ENCODE measurements around the gene ABHD16B.

The ABHD16B gene

DNA sequence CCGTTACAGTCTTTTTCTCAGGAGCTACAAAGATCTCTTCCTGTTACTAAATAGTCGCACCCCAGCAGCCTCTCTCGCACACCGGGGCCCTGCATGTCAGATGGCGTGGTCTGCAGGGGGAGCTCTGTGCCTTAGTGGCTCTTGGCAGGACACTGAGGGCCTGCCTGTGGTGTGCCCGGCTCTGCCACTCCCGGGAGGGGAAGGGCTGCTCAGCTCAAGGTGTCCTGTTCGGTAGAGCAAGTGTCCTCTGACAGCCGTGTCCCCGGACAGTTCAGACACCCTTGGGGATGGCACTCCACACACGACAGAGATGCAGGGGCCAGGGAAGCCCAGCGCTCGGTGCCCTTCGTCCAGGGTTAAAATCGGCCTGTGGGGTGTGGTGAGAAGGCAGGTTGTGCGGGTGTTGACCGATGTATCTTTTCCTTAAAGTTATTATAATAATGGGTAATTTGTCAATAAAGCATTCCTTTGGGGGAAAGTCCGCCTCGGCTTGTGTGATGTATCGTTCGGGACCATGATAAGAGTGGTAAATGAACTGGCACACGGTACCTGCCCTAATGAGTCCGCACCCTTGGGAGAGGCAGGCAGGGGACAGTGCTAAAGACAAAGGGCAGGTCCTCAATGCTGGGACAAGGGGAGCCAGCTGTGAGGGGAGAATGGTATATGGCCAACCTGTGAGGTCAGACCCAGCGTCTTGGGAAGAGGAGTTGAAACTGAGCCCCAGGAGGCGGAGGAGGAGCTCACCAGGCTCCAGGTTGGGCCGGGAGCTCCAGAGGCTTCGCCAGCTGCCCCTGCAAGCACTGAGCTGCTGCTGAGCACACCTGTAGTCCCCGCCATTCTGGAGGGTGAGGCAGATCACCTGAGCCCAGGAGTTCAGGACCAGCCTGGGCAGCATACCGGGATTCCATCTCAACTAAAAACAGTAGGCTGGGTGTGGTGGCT is 30.0 kb downstream of the ABHD16B start:
- H3K27ac ChIP-seq = peak overlapping the region; percentile 93

GRCh38 chr20:63892402-63892801 is 31.1 kb downstream of the ABHD16B start:
- no peak for DNase-seq (ENCODE audit: low read depth, low spot score)
- no peak overlapping the region for H3K27ac ChIP-seq

More for the DNA sequence above, 30.0 kb downstream of the ABHD16B start:
- no peak for DNase-seq (ENCODE audit: low read depth, low spot score)

GRCh38 chr20:63893999-63894357 is 32.7 kb downstream of the ABHD16B start:
- DNase-seq (ENCODE audit: low read depth, low spot score) = no peak
- peak overlapping the region; percentile 96 for H3K27ac ChIP-seq

DNA sequence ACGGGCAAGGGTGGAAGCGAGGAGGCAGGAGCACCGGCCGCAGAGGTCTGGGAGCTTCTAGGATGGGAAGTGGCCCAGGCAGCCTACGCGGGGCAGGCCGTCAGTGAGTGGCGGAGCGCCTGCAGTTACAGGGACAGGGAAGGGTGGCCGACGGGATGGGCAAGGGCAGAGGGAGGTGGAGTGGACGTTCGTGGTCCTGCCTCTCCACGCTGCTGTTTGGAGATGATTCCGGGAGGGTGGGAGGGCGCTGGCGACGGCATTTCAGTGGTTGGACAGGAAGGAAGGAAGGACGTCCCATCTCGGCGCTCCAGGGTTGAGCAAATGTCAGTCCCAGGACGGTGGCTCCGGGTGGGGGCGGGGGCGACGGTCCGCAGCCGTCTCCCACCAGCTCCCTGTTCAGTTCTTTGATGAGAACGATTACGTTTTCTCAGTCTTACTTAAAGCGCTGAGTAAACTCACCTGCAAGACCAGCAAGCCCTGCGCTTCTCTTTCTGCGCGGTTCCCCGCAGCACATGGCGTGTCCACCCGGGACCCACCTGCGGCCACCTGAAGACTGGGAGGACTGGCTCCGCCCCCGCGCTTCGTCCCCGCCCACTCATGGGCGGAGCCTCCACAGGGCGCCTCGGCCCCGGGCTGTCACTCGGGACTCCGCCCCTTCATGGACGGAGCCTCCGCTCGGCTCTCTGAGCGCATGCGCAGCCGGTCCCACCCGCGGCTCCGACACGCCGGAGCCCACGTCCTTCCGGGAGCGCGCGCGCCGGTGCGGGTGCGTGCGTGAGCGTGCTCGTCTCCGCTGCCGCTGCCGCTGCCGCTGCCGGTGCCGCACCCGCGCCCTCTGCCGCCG is 33.3 kb downstream of the ABHD16B start, which contains the start of gene DNAJC5:
Gene DNAJC5 (plus strand): TSS at position 769 of the 844 bp plus-strand sequence. CDS start 33,220 bp downstream, outside the sequence.
- no peak for DNase-seq (ENCODE audit: low read depth, low spot score)
- peak within 1 kb of the TSS; percentile 96 for H3K27ac ChIP-seq

GRCh38 chr20:63895202-63895951 is 34.1 kb downstream of the ABHD16B start:
- peak overlapping the region; percentile 96 for H3K27ac ChIP-seq
- DNase-seq (ENCODE audit: low read depth, low spot score) = no peak

DNA sequence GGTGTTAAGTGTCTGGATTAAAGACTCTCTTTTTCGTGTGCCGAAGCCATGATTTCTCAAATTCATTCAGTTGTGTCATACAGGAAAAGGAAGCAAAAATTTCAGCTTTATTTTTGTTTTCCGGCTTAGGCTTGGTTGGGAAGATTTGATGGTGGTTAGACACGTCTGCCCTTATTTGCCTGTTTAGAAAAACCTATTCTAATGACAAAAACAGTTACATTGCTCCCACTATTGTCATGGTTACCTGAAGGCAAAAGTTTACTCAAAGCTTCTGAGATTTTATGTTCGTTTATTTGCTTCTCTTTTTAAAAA is 34.6 kb downstream of the ABHD16B start:
- no peak for DNase-seq (ENCODE audit: low read depth, low spot score)
- H3K27ac ChIP-seq = peak overlapping the region; percentile 96

GRCh38 chr20:63896264-63897105 is 35.2 kb downstream of the ABHD16B start:
- H3K27ac ChIP-seq = peak overlapping the region; percentile 96
- no peak for DNase-seq (ENCODE audit: low read depth, low spot score)

DNA sequence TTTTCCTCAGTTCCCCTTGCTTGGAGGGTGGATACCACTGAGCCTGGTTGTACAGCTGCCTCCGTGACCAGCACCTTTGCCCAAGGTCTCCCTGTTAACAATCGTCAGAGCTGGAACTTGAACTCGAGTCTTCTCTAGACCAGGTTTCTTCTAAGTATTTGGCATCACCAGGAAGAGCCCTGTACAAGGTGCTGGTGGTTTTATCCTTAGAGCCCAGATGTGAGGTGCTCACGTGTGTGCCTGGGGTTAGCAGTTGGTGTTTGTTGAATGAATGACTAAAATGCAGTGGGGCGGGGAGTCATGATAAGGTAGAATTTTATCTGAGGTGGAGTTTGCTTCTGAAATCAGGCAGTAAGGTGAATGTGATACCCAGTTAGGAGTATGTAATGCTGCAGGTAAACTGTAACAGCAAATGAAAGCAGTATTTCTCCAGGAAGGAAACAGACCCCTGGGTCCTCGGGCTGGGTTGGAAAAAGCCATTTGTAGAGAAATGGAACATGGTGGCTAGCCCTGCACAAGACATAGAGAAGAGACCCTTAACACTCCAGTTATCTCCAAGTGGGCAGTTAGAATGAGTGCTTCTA is 36.8 kb downstream of the ABHD16B start:
- H3K27ac ChIP-seq = peak overlapping the region; percentile 96
- DNase-seq (ENCODE audit: low read depth, low spot score) = no peak

DNA sequence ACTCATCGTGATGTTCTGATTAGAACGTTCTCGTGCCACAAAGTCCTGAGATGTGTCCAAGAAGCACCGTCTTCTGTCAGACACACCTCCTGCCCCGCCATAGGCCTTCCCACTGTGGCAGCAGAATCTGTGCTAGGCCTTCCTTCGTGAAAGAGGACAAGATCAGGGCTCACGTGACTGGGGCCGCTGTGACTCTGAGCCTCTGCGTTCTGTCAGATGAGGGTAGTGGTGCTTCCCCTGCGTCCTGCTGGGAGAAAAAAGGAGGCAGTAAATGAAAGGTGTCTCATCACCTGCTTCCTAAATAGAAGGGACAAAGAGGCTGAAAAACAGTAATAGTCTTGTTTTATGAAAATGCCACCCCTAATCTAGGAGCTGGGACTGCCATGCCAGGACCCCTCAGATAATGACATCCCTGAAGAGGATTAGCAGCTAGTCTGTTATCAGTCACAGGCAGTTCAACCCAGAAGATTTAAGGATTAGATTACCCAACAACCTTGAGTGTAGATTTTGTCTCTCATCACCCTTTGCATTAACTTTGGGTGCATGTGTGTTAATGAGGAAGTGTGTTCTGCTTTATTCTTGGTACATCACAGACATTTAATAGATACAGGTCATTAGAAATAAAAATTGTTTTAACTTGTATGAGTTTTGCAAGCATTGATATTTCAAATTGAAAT is 37.7 kb downstream of the ABHD16B start:
- DNase-seq (ENCODE audit: low read depth, low spot score) = no peak

DNA sequence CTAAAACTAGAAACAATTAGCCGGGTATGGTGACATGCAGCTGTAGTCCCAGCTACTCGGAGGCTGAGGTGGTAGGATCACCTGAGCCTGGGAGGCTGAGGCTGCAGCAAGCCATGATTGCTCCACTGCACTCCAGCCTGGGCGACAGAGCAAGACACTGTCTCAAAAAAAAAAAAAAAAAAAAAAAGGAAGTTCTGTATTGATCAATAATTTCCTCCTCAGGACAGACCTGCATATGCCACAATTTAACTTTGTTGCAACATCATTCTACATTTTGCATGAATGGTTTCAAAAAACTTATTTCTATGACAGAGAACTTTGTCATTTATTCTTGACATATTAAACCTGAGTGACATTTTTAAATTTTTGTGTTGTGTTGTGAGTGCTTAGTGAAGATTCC is 39.1 kb downstream of the ABHD16B start:
- DNase-seq (ENCODE audit: low read depth, low spot score) = no peak
- peak overlapping the region; percentile 96 for H3K27ac ChIP-seq

More for the DNA sequence above, 37.7 kb downstream of the ABHD16B start:
- peak overlapping the region; percentile 96 for H3K27ac ChIP-seq

DNA sequence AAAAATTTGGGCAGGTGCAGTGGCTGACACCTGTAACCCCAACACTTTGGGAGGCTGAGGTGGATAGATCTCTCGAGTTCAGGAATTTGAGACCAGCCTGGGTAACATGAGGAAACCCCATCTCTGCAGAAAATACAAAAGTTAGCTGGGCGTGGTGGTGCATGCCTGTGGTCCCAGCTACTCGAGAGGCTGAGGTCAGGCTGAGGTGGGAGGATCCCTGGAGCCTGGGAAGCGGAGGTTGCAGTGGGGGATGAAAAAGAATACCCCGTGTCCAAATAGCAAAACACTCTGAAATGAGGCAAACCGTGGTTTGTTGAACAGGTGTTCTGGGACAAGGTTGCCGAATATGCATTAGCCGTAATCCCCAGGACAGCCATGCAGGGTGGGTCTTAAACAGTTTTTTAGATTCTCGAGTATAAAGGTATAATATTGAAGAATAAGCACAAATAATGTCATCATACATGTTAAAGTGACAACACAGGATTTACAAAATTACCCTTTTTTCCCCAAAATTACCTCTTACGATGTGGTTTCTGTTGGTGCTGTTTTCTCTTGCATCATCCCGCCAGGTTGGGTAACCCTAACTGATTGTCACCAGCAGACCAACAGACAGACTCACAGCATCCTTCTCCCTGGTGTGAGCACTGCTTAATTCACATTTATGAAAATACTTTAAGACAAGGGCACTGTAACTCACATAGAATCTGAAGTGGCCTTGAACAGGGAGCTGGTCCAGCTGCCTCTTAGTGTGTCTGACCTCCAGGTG is 42.7 kb downstream of the ABHD16B start:
- peak overlapping the region; percentile 96 for H3K27ac ChIP-seq
- no peak for DNase-seq (ENCODE audit: low read depth, low spot score)

GRCh38 chr20:63908008-63908682 is 46.8 kb downstream of the ABHD16B start:
- no peak for DNase-seq (ENCODE audit: low read depth, low spot score)
- H3K27ac ChIP-seq = peak overlapping the region; percentile 99

DNA sequence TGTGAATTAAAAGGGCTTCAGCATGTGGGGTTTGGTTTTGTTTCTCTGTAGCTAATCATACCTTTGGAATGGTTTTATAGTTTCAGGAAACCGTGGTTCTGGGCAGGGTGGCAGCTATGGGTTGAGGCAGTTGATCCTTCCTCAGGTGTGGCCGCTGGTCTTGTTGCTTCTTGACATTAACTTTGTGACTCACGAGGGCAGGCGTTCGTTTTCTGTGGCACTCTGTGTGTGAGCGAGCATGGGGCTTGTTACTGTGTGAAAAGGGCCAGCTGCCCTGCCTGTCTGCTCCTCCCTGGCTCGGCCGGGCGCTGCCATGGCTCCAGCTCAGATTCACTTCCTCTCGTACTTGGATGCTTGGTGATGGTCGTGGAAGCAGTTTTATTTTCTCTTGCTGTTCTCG is 49.9 kb downstream of the ABHD16B start:
- DNase-seq (ENCODE audit: low read depth, low spot score) = peak; percentile 95
- peak overlapping the region; percentile 99 for H3K27ac ChIP-seq
